GM23338 (cell line): ENCODE results near the gene IER5.

ENCODE experiments used
- CREB1 ChIP-seq: fragments of 250-450 bp; sonication (Bioruptor Pico); IDR thresholded peaks from 2 replicates; pipeline ENCODE4 v1.5.0; 2020; ENCODE audit warnings: low read depth, mild to moderate bottlenecking, moderate library complexity
- CTCF ChIP-seq, 2 experiments: fragments of 200-600 bp in 1 of 2; sonication (generic) in 1 of 2; conservative IDR thresholded peaks; 2 replicates each; pipeline versions ENCODE4 v1.5.1 to v1.6.1; 2016 to 2017; ENCODE audit warnings: antibody characterized with exemption in 2 of 2, low read depth in 2 of 2, mild to moderate bottlenecking in 2 of 2, moderate library complexity in 1 of 2
- EZH2 ChIP-seq: fragments of 200-600 bp; sonication (generic); IDR thresholded peaks from one replicate; pipeline ENCODE4 v1.8.0; 2017; ENCODE audit warnings: antibody characterized with exemption, mild to moderate bottlenecking, low read depth; ENCODE audit not compliant: unreplicated experiment
- EZH2phosphoT487 ChIP-seq: fragments of 200-600 bp; sonication (generic); IDR thresholded peaks from one replicate; pipeline ENCODE4 v1.8.1; 2018; ENCODE audit warnings: antibody characterized with exemption; ENCODE audit not compliant: unreplicated experiment
- NANOG ChIP-seq: IDR thresholded peaks from 2 replicates; pipeline ENCODE4 v1.6.1; 2016; ENCODE audit warnings: antibody characterized with exemption, borderline replicate concordance
- POLR2AphosphoS5 ChIP-seq: IDR thresholded peaks from 2 replicates; pipeline ENCODE4 v1.6.1; 2016; ENCODE audit warnings: antibody characterized with exemption, low read depth

DNA sequence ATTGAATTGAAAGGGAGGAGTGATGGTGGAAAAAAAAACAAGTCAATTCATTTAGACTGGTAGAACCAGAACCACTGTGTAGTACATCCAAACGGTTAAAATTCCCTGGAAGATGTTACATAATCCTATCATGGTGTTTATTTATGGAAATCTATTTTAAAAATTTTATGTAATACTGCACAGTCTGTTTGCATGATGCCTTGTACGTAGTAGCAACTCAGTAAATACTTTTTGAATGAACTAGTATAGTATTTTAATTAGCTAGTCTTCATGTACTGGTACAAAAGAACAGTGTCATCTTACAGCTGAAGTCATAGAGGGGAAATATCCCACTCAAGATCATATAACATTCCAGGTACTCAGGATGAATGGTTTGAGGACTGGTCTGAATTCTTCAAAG is 27.0 kb upstream of the IER5 start:
- TF ChIP-seq CREB1 (CRISPR knock-in tag) (no peak), CTCF (conservative IDR thresholded peaks at IDR 0.05; ENCODE audit: low read depth in 2 of 2) (no peak), POLR2AphosphoS5 (no peak), EZH2 (no peak), EZH2phosphoT487 (no peak), NANOG (no peak)
